ENCODE results near the gene COL4A1.

COL4A1 gene

GRCh38 chr13:110121422-110122083 lies 185.4 kb downstream of the COL4A1 start:
- no peak for DNase-seq (ENCODE audit: low read depth)
- no peak for TF ChIP-seq CTCF (IDR thresholded peaks at IDR 0.05; ENCODE audit: insufficient read depth, low read depth, low read length, missing control alignments)
- no peak overlapping the region for H3K4me3 ChIP-seq (ENCODE audit: low read length)

- no peak for TF ChIP-seq CTCF (IDR thresholded peaks at IDR 0.05; ENCODE audit: insufficient read depth, low read depth, low read length, missing control alignments)
- peak; percentile 77 for DNase-seq (ENCODE audit: low read depth)
- H3K4me3 ChIP-seq (ENCODE audit: low read length) = no peak overlapping the region
These were observed 186.7 kb downstream of the COL4A1 start for GRCh38 chr13:110119935-110120905.

- no peak overlapping the region for H3K4me3 ChIP-seq (ENCODE audit: low read length)
- DNase-seq (ENCODE audit: low read depth) = no peak
- no peak for TF ChIP-seq CTCF (IDR thresholded peaks at IDR 0.05; ENCODE audit: insufficient read depth, low read depth, low read length, missing control alignments)
These were observed 188.9 kb downstream of the COL4A1 start for GRCh38 chr13:110118106-110118505.

- H3K4me3 ChIP-seq (ENCODE audit: low read length) = no peak overlapping the region
- peak; percentile 87 for TF ChIP-seq CTCF (IDR thresholded peaks at IDR 0.05; ENCODE audit: insufficient read depth, low read depth, low read length, missing control alignments)
- peak; percentile 80 for DNase-seq (ENCODE audit: low read depth)
These were observed 190.9 kb downstream of the COL4A1 start for GRCh38 chr13:110116072-110116487.

GRCh38 chr13:110115591-110115990 lies 191.4 kb downstream of the COL4A1 start:
- no peak for TF ChIP-seq CTCF (IDR thresholded peaks at IDR 0.05; ENCODE audit: insufficient read depth, low read depth, low read length, missing control alignments)
- DNase-seq (ENCODE audit: low read depth) = no peak
- H3K4me3 ChIP-seq (ENCODE audit: low read length) = no peak overlapping the region

GRCh38 chr13:110114316-110114715 lies 192.6 kb downstream of the COL4A1 start:
- no peak overlapping the region for H3K4me3 ChIP-seq (ENCODE audit: low read length)
- no peak for TF ChIP-seq CTCF (IDR thresholded peaks at IDR 0.05; ENCODE audit: insufficient read depth, low read depth, low read length, missing control alignments)
- no peak for DNase-seq (ENCODE audit: low read depth)

Measured in epithelial cell of esophagus (primary cell).